ENCODE results near the gene TREX2. TPM values are rescaled to one million over a fixed set of nuclear protein-coding genes. Genes with fewer than 3 reads are reported as not detected.
A peak's percentile ranks its signal among the peaks of the same experiment; 100 is the strongest.

TREX2 gene
- total and polyA plus RNA-seq, 2 donors: 0.38 to 1.2 TPM

GRCh38 chrX:153444333-153445011 is 1.4 kb downstream of the TREX2 start:
- peaks cover 0 to 4% of the 10 kb centered on the region in 2 donors for H3K9me3 ChIP-seq (ENCODE audit: control insufficient read depth in 2 of 2, insufficient read depth in 1 of 2, low read length in 1 of 2)
- H3K27me3 ChIP-seq (ENCODE audit: control insufficient read depth in 2 of 2, insufficient read depth in 1 of 2, low read length in 1 of 2): no peaks in the 10 kb centered on the region
- no peak for DNase-seq (ENCODE audit: low read depth in 6 of 9, low spot score in 9 of 9)
- H3K36me3 ChIP-seq (ENCODE audit: control insufficient read depth in 2 of 2, insufficient read depth in 2 of 2, low read length in 1 of 2): peaks cover 0 to 5% of the 10 kb centered on the region in 2 donors
- 97% methylated on average over 37 of the region's 37 CpGs for WGBS
- no peaks in the 10 kb centered on the region for H3K4me1 ChIP-seq (ENCODE audit: control insufficient read depth in 2 of 2, insufficient read depth in 2 of 2, low read length in 2 of 2)
- H3K4me3 ChIP-seq (ENCODE audit: low read length in 2 of 2): no peak overlapping the region
- H3K27ac ChIP-seq (ENCODE audit: low read depth in 1 of 2, low read length in 1 of 2): no peak overlapping the region

GRCh38 chrX:153443476-153444332 is 2.2 kb downstream of the TREX2 start:
- DNase-seq (ENCODE audit: low read depth in 6 of 9, low spot score in 9 of 9): no peak
- Histone ChIP-seq H3K27ac (ENCODE audit: low read depth in 1 of 2, low read length in 1 of 2) (no peak overlapping the region), H3K4me3 (ENCODE audit: low read length in 2 of 2) (no peak overlapping the region), H3K36me3 (ENCODE audit: control insufficient read depth in 2 of 2, insufficient read depth in 2 of 2, low read length in 1 of 2) (peaks cover 0 to 3% of the 10 kb centered on the region in 2 donors), H3K4me1 (ENCODE audit: control insufficient read depth in 2 of 2, insufficient read depth in 2 of 2, low read length in 2 of 2) (no peaks in the 10 kb centered on the region), H3K27me3 (ENCODE audit: control insufficient read depth in 2 of 2, insufficient read depth in 1 of 2, low read length in 1 of 2) (no peaks in the 10 kb centered on the region), H3K9me3 (ENCODE audit: control insufficient read depth in 2 of 2, insufficient read depth in 1 of 2, low read length in 1 of 2) (peaks cover 0 to 4% of the 10 kb centered on the region in 2 donors)
- 94% methylated on average over 25 of the region's 25 CpGs for WGBS

- H3K4me1 ChIP-seq (ENCODE audit: control insufficient read depth in 2 of 2, insufficient read depth in 2 of 2, low read length in 2 of 2): no peaks in the 10 kb centered on the region
- no peak overlapping the region for H3K27ac ChIP-seq (ENCODE audit: low read depth in 1 of 2, low read length in 1 of 2)
- 94% methylated on average over 5 of the region's 5 CpGs for WGBS
- no peaks in the 10 kb centered on the region for H3K27me3 ChIP-seq (ENCODE audit: control insufficient read depth in 2 of 2, insufficient read depth in 1 of 2, low read length in 1 of 2)
- H3K36me3 ChIP-seq (ENCODE audit: control insufficient read depth in 2 of 2, insufficient read depth in 2 of 2, low read length in 1 of 2): peaks cover 0 to 3% of the 10 kb centered on the region in 2 donors
- peaks cover 0 to 4% of the 10 kb centered on the region in 2 donors for H3K9me3 ChIP-seq (ENCODE audit: control insufficient read depth in 2 of 2, insufficient read depth in 1 of 2, low read length in 1 of 2)
- no peak for DNase-seq (ENCODE audit: low read depth in 6 of 9, low spot score in 9 of 9)
- H3K4me3 ChIP-seq (ENCODE audit: low read length in 2 of 2): no peak overlapping the region
Observed at GRCh38 chrX:153442463-153442862, 3.4 kb downstream of the TREX2 start.

GRCh38 chrX:153441981-153442380 is 3.9 kb downstream of the TREX2 start:
- no peaks in the 10 kb centered on the region for H3K36me3 ChIP-seq (ENCODE audit: control insufficient read depth in 2 of 2, insufficient read depth in 2 of 2, low read length in 1 of 2)
- 84% methylated on average over 9 of the region's 9 CpGs for WGBS
- H3K27ac ChIP-seq (ENCODE audit: low read depth in 1 of 2, low read length in 1 of 2): no peak overlapping the region
- peaks cover 0 to 4% of the 10 kb centered on the region in 2 donors for H3K9me3 ChIP-seq (ENCODE audit: control insufficient read depth in 2 of 2, insufficient read depth in 1 of 2, low read length in 1 of 2)
- H3K4me1 ChIP-seq (ENCODE audit: control insufficient read depth in 2 of 2, insufficient read depth in 2 of 2, low read length in 2 of 2): no peaks in the 10 kb centered on the region
- no peaks in the 10 kb centered on the region for H3K27me3 ChIP-seq (ENCODE audit: control insufficient read depth in 2 of 2, insufficient read depth in 1 of 2, low read length in 1 of 2)
- no peak for DNase-seq (ENCODE audit: low read depth in 6 of 9, low spot score in 9 of 9)
- H3K4me3 ChIP-seq (ENCODE audit: low read length in 2 of 2): no peak overlapping the region

- H3K9me3 ChIP-seq (ENCODE audit: control insufficient read depth in 2 of 2, insufficient read depth in 1 of 2, low read length in 1 of 2): peaks cover 0 to 4% of the 10 kb centered on the region in 2 donors
- no peak overlapping the region for H3K4me3 ChIP-seq (ENCODE audit: low read length in 2 of 2)
- DNase-seq (ENCODE audit: low read depth in 6 of 9, low spot score in 9 of 9): no peak
- H3K4me1 ChIP-seq (ENCODE audit: control insufficient read depth in 2 of 2, insufficient read depth in 2 of 2, low read length in 2 of 2): no peaks in the 10 kb centered on the region
- WGBS: 86% methylated on average over 7 of the region's 7 CpGs
- no peaks in the 10 kb centered on the region for H3K36me3 ChIP-seq (ENCODE audit: control insufficient read depth in 2 of 2, insufficient read depth in 2 of 2, low read length in 1 of 2)
- H3K27ac ChIP-seq (ENCODE audit: low read depth in 1 of 2, low read length in 1 of 2): no peak overlapping the region
- H3K27me3 ChIP-seq (ENCODE audit: control insufficient read depth in 2 of 2, insufficient read depth in 1 of 2, low read length in 1 of 2): no peaks in the 10 kb centered on the region
Observed at GRCh38 chrX:153441296-153441695, 4.6 kb downstream of the TREX2 start.

- no peak overlapping the region for H3K4me3 ChIP-seq (ENCODE audit: low read length in 2 of 2)
- no peaks in the 10 kb centered on the region for H3K27me3 ChIP-seq (ENCODE audit: control insufficient read depth in 2 of 2, insufficient read depth in 1 of 2, low read length in 1 of 2)
- H3K27ac ChIP-seq (ENCODE audit: low read depth in 1 of 2, low read length in 1 of 2): no peak overlapping the region
- no peaks in the 10 kb centered on the region for H3K4me1 ChIP-seq (ENCODE audit: control insufficient read depth in 2 of 2, insufficient read depth in 2 of 2, low read length in 2 of 2)
- DNase-seq (ENCODE audit: low read depth in 6 of 9, low spot score in 9 of 9): no peak
- peaks cover 0 to 4% of the 10 kb centered on the region in 2 donors for H3K9me3 ChIP-seq (ENCODE audit: control insufficient read depth in 2 of 2, insufficient read depth in 1 of 2, low read length in 1 of 2)
- no peaks in the 10 kb centered on the region for H3K36me3 ChIP-seq (ENCODE audit: control insufficient read depth in 2 of 2, insufficient read depth in 2 of 2, low read length in 1 of 2)
- 82% methylated on average over 13 of the region's 13 CpGs for WGBS
Observed at GRCh38 chrX:153440556-153441135, 5.2 kb downstream of the TREX2 start.

GRCh38 chrX:153439977-153440376 is 5.9 kb downstream of the TREX2 start:
- no peak overlapping the region for H3K4me3 ChIP-seq (ENCODE audit: low read length in 2 of 2)
- no peaks in the 10 kb centered on the region for H3K9me3 ChIP-seq (ENCODE audit: control insufficient read depth in 2 of 2, insufficient read depth in 1 of 2, low read length in 1 of 2)
- H3K27ac ChIP-seq (ENCODE audit: low read depth in 1 of 2, low read length in 1 of 2): no peak overlapping the region
- 96% methylated on average over 4 of the region's 4 CpGs for WGBS
- no peaks in the 10 kb centered on the region for H3K36me3 ChIP-seq (ENCODE audit: control insufficient read depth in 2 of 2, insufficient read depth in 2 of 2, low read length in 1 of 2)
- H3K27me3 ChIP-seq (ENCODE audit: control insufficient read depth in 2 of 2, insufficient read depth in 1 of 2, low read length in 1 of 2): no peaks in the 10 kb centered on the region
- no peak for DNase-seq (ENCODE audit: low read depth in 6 of 9, low spot score in 9 of 9)
- H3K4me1 ChIP-seq (ENCODE audit: control insufficient read depth in 2 of 2, insufficient read depth in 2 of 2, low read length in 2 of 2): no peaks in the 10 kb centered on the region

GRCh38 chrX:153438532-153438931 is 7.3 kb downstream of the TREX2 start:
- DNase-seq (ENCODE audit: low read depth in 6 of 9, low spot score in 9 of 9): peak in 1 of 9 donors; percentile 26
- Histone ChIP-seq H3K9me3 (ENCODE audit: control insufficient read depth in 2 of 2, insufficient read depth in 1 of 2, low read length in 1 of 2) (no peaks in the 10 kb centered on the region), H3K27ac (ENCODE audit: low read depth in 1 of 2, low read length in 1 of 2) (no peak overlapping the region), H3K27me3 (ENCODE audit: control insufficient read depth in 2 of 2, insufficient read depth in 1 of 2, low read length in 1 of 2) (no peaks in the 10 kb centered on the region), H3K4me1 (ENCODE audit: control insufficient read depth in 2 of 2, insufficient read depth in 2 of 2, low read length in 2 of 2) (no peaks in the 10 kb centered on the region), H3K36me3 (ENCODE audit: control insufficient read depth in 2 of 2, insufficient read depth in 2 of 2, low read length in 1 of 2) (no peaks in the 10 kb centered on the region), H3K4me3 (ENCODE audit: low read length in 2 of 2) (no peak overlapping the region)
- 22% methylated on average over 8 of the region's 8 CpGs for WGBS

GRCh38 chrX:153435845-153436244 is 10.0 kb downstream of the TREX2 start:
- no peak for DNase-seq (ENCODE audit: low read depth in 6 of 9, low spot score in 9 of 9)
- H3K9me3 ChIP-seq (ENCODE audit: control insufficient read depth in 2 of 2, insufficient read depth in 1 of 2, low read length in 1 of 2): peaks cover 0 to 7% of the 10 kb centered on the region in 2 donors
- H3K36me3 ChIP-seq (ENCODE audit: control insufficient read depth in 2 of 2, insufficient read depth in 2 of 2, low read length in 1 of 2): no peaks in the 10 kb centered on the region
- H3K27ac ChIP-seq (ENCODE audit: low read depth in 1 of 2, low read length in 1 of 2): no peak overlapping the region
- H3K4me1 ChIP-seq (ENCODE audit: control insufficient read depth in 2 of 2, insufficient read depth in 2 of 2, low read length in 2 of 2): no peaks in the 10 kb centered on the region
- no peaks in the 10 kb centered on the region for H3K27me3 ChIP-seq (ENCODE audit: control insufficient read depth in 2 of 2, insufficient read depth in 1 of 2, low read length in 1 of 2)
- H3K4me3 ChIP-seq (ENCODE audit: low read length in 2 of 2): no peak overlapping the region
- 85% methylated on average over 3 of the region's 3 CpGs for WGBS

Data from thymus (tissue), 11 donors.